ENCODE measurements around the gene PNP.

DNA sequence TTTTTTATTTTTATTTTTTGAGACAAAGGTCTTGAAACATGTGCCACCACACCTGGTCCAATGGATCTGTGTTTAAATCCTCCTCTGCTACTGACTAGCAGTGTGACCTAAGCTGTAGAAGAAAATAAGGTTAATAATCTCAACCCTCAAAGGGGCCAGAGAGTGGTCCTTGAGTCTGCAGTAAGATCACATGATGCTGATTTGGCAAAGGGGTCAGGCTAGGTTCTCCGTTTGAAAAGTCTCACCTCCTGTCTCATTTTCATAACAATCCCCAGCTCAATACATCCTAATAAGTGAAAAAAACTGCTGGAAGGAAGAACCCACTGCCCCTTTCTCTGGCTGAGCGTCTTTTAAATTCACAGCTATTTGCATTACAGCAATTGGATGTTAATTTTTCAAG is 47.9 kb upstream of the PNP start:
- TF ChIP-seq CTCF (IDR thresholded peaks at IDR 0.05; ENCODE audit: poor library complexity) (no peak), EZH2 (IDR thresholded peaks at IDR 0.05; ENCODE audit: borderline replicate concordance) (no peak), EZH2phosphoT487 (IDR thresholded peaks at IDR 0.05; ENCODE audit: low read depth, severe bottlenecking, unreplicated experiment) (no peak)
